ENCODE data around the gene RPS23. TPM values are rescaled to one million over a fixed set of nuclear protein-coding genes. Genes with fewer than 3 reads are reported as not detected.

The RPS23 gene
- total and polyA plus RNA-seq, 2 of the 8 experiments (the other 6 are each of a cell fraction or from before 2014, with no cell fraction given) = 2,559 to 4,867 TPM

- H3K27me3 ChIP-seq (replicated peaks in 1 of 4; ENCODE audit: control insufficient read depth in 3 of 4, extremely low read depth in 1 of 4, insufficient read depth in 3 of 4, low read length in 3 of 4) = peaks cover 0 to 2% (median 0%) of the 10 kb centered on the region in 4 experiments; a peak in 4 of 7 replicates
- H3K79me1 ChIP-seq (ENCODE audit: low read depth, low read length) = no peaks in the 10 kb centered on the region; the same call in 1 of the 2 replicates
- H3K14ac ChIP-seq (ENCODE audit: insufficient read length) = no peak overlapping the region
- H4K91ac ChIP-seq (replicated peaks; ENCODE audit: insufficient read length, low read length) = no peak overlapping the region
- no peak overlapping the region for H3K27ac ChIP-seq (ENCODE audit: low read depth, low read length)
- no peak for FAIRE-seq
- H2AFZ ChIP-seq (ENCODE audit: low read length) = no peak overlapping the region
- H3K4me2 ChIP-seq (ENCODE audit: insufficient read depth in 1 of 2, low read depth in 2 of 2, low read length in 2 of 2) = no peak overlapping the region
- ChIA-PET CTCF (ENCODE audit: partially characterized antibody) (interaction anchor here (0.7 to 1.5 kb wide), 2 partner anchors 31 to 61 kb away, joined by 4 read pairs; no protein-coding TSS in a partner anchor), POLR2A (ENCODE audit: partially characterized antibody) (interaction anchor here (1.8 to 2.5 kb wide), 2 partner anchors 9 to 11 kb away, joined by 5 to 32 read pairs; partner anchors contain the start of gene RPS23)
- no peaks in the 10 kb centered on the region for H3K23me2 ChIP-seq (ENCODE audit: low read depth, low read length)
- H2BK5ac ChIP-seq (ENCODE audit: low read depth, low read length) = no peak overlapping the region
- H3K79me2 ChIP-seq (ENCODE audit: control insufficient read depth in 1 of 2, insufficient read depth in 2 of 2, low read length in 2 of 2) = no peaks in the 10 kb centered on the region
- no peak overlapping the region for H2BK15ac ChIP-seq (ENCODE audit: low read length)
- peaks cover 4 to 9% (median 5%) of the 10 kb centered on the region in 4 experiments; a peak in 6 of 7 replicates for H3K4me1 ChIP-seq (replicated peaks in 1 of 4; ENCODE audit: control insufficient read depth in 3 of 4, insufficient read depth in 4 of 4, low read length in 3 of 4)
- DNase-seq (ENCODE audit: low read depth in 1 of 2, low spot score in 2 of 2) = no peak
- no peak overlapping the region for H2AK5ac ChIP-seq (ENCODE audit: low read depth, low read length)
- no peaks in the 10 kb centered on the region for H4K20me1 ChIP-seq (replicated peaks in 1 of 2; ENCODE audit: control insufficient read depth in 1 of 2, insufficient read depth in 2 of 2, low read length in 2 of 2)
- H3K4ac ChIP-seq (replicated peaks; ENCODE audit: insufficient read length, low read depth, low read length) = no peak overlapping the region
- no peak overlapping the region for H4K5ac ChIP-seq (ENCODE audit: insufficient read length, low read depth, low read length)
- no peak overlapping the region for H2BK20ac ChIP-seq (ENCODE audit: low read length)
- no peak overlapping the region for H3K56ac ChIP-seq (replicated peaks; ENCODE audit: insufficient read length, low read depth, low read length)
- 93% methylated on average over 3 of the region's 3 CpGs; no CpG with 5 or more reads in 1 of the 2 experiments for WGBS, 2 experiments (ENCODE audit: extremely low coverage in 1 of 2, insufficient coverage in 1 of 2, insufficient read length in 1 of 2, insufficient replicate concordance in 2 of 2, low coverage in 1 of 2, low lambda C conversion rate in 2 of 2, missing lambda C conversion rate in 1 of 2)
- no peaks in the 10 kb centered on the region for H3K36me3 ChIP-seq (ENCODE audit: control insufficient read depth in 2 of 4, insufficient read depth in 4 of 4, low read length in 3 of 4)
- no peak overlapping the region for H3K23ac ChIP-seq (ENCODE audit: insufficient read length)
- H4K8ac ChIP-seq (ENCODE audit: extremely low read depth, insufficient read depth, low read length) = no peak overlapping the region
- H2BK12ac ChIP-seq (ENCODE audit: low read depth, low read length) = no peak overlapping the region
- no peak overlapping the region for H3K18ac ChIP-seq (ENCODE audit: extremely low read depth, low read length)
- H2BK120ac ChIP-seq (replicated peaks; ENCODE audit: low read depth, low read length) = no peak overlapping the region
- no peak overlapping the region for H3K9ac ChIP-seq (replicated peaks in 1 of 4; ENCODE audit: extremely low read depth in 1 of 4, low read depth in 3 of 4, low read length in 3 of 4)
- no peak overlapping the region for H3K4me3 ChIP-seq (ENCODE audit: extremely low read depth in 1 of 4, insufficient read depth in 2 of 4, low read depth in 3 of 4, low read length in 4 of 4)
- H3K9me3 ChIP-seq (ENCODE audit: insufficient read depth in 2 of 2, low read depth in 1 of 2, low read length in 1 of 2) = no peaks in the 10 kb centered on the region
- no peak for TF ChIP-seq KDM1A (IDR thresholded peaks at IDR 0.05; ENCODE audit: borderline replicate concordance, low read length)
- TF ChIP-seq BCL11A (IDR thresholded peaks at IDR 0.05; ENCODE audit: low read depth in 2 of 2, low read length in 2 of 2) = no peak
- TF ChIP-seq KDM4A (IDR thresholded peaks at IDR 0.05; ENCODE audit: low read depth, low read length, severe bottlenecking) = no peak
- no peak for TF ChIP-seq ATF2 (IDR thresholded peaks at IDR 0.05; ENCODE audit: low read length)
- no peak for TF ChIP-seq CHD2 (IDR thresholded peaks at IDR 0.05; ENCODE audit: low read length)
- no peak for TF ChIP-seq PHF8 (conservative IDR thresholded peaks at IDR 0.05; ENCODE audit: low read depth, low read length)
- TF ChIP-seq USF2 (IDR thresholded peaks at IDR 0.05; ENCODE audit: low read length) = no peak
- TF ChIP-seq SIX5 (IDR thresholded peaks at IDR 0.05; ENCODE audit: low read depth, low read length) = no peak
- no peak for TF ChIP-seq HDAC2 (IDR thresholded peaks at IDR 0.05; ENCODE audit: borderline replicate concordance in 1 of 2, low read depth in 2 of 2, low read length in 2 of 2)
- TF ChIP-seq JUND (IDR thresholded peaks at IDR 0.05; ENCODE audit: low read length) = no peak
- TF ChIP-seq POLR2A (IDR thresholded peaks at IDR 0.05; ENCODE audit: control extremely low read depth in 1 of 2, low read depth in 2 of 2, low read length in 2 of 2) = no peak
Measured at GRCh38 chr5:82287625-82288024, 9.5 kb upstream of the RPS23 start.
